GM15510 (cell line): ENCODE results near the gene PARP3.

Source experiments
- POLR2A ChIP-seq: IDR thresholded peaks from 3 replicates; pipeline ENCODE4 v1.6.1; 2011; ENCODE audit warnings: borderline replicate concordance; ENCODE audit not compliant: insufficient read length; ENCODE audit errors: extremely low read depth

Gene PARP3

GRCh38 chr3:51943451-51944391 is 1.6 kb downstream of the PARP3 start:
- no peak for TF ChIP-seq POLR2A

GRCh38 chr3:51944451-51945021 is 2.4 kb downstream of the PARP3 start:
- no peak for TF ChIP-seq POLR2A

- no peak for TF ChIP-seq POLR2A
Measured at GRCh38 chr3:51945031-51945840, 3.1 kb downstream of the PARP3 start.

GRCh38 chr3:51945926-51946705 is 4.0 kb downstream of the PARP3 start:
- no peak for TF ChIP-seq POLR2A

GRCh38 chr3:51946796-51947195 is 4.6 kb downstream of the PARP3 start:
- no peak for TF ChIP-seq POLR2A

- no peak for TF ChIP-seq POLR2A
Measured at GRCh38 chr3:51947215-51947900, 5.2 kb downstream of the PARP3 start.

GRCh38 chr3:51948016-51948580 is 5.9 kb downstream of the PARP3 start:
- TF ChIP-seq POLR2A = no peak

- TF ChIP-seq POLR2A = no peak
Measured at GRCh38 chr3:51949121-51949520, 7.0 kb downstream of the PARP3 start.

- no peak for TF ChIP-seq POLR2A
Measured at GRCh38 chr3:51950899-51951298, 8.7 kb downstream of the PARP3 start.

- TF ChIP-seq POLR2A = no peak
Measured at GRCh38 chr3:51953445-51953844, 11.3 kb downstream of the PARP3 start.

- no peak for TF ChIP-seq POLR2A
Measured at GRCh38 chr3:51954105-51954504, 11.9 kb downstream of the PARP3 start.

- TF ChIP-seq POLR2A = no peak
Measured at GRCh38 chr3:51954713-51955112, 12.6 kb downstream of the PARP3 start.

GRCh38 chr3:51955175-51955892 is 13.2 kb downstream of the PARP3 start, which contains the start of gene GPR62:
Gene GPR62, plus strand, starts transcription at chr3:51955381. Its CDS starts 272 bp downstream, at chr3:51955653.
- no peak for TF ChIP-seq POLR2A
